Mammary epithelial cell (primary cell): ENCODE results near the gene HSPBP1.

Source experiments
- EZH2 ChIP-seq: IDR thresholded peaks from 2 replicates; pipeline ENCODE4 v1.6.1; 2012; ENCODE audit warnings: low read length, inconsistent platforms, borderline replicate concordance
- TF ChIP-seq, protein P1 (sequence below), 2 donors: IDR thresholded peaks in 1 of 2; conservative IDR thresholded peaks in 1 of 2; 2 replicates each; pipeline ENCODE4 v1.5.1; 2011 to 2012; ENCODE audit warnings: inconsistent platforms in 2 of 2, low read length in 2 of 2, mild to moderate bottlenecking in 2 of 2, control low read depth in 1 of 2, low read depth in 1 of 2; ENCODE audit not compliant: insufficient read depth in 1 of 2; ENCODE audit errors: extremely low read depth in 1 of 2

DNA sequence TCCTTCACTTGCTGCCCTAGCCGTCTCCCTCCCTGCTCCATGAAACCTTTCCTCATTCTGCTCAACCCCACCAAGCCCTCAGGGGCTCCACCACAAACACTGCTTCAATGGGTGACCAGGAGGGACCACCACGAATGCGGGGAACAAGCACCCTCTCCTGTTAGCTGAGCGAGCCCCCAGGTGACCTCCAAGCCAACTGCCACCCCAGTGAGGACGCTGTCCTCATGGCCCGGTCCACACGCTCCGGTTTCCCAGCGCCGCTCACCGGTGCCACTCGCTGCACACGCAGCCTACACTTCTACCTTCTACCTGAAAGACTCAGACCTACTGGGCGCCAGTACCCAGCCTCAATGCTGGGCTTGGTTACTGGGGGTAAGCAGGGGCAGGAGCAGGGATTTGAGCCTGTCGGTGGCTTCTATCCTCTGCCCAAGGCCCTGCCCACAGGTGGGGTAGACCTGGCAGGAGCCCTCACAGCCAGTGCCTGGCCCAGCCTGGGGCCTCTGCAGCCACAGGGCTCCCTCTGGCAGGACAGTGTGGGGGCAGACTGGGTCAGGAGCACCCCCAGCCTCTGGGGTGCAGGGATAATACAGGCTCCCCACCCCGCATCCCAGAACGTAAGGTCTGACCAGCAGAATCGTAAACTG is 50.6 kb downstream of the HSPBP1 start:
- TF ChIP-seq, protein P1, sequence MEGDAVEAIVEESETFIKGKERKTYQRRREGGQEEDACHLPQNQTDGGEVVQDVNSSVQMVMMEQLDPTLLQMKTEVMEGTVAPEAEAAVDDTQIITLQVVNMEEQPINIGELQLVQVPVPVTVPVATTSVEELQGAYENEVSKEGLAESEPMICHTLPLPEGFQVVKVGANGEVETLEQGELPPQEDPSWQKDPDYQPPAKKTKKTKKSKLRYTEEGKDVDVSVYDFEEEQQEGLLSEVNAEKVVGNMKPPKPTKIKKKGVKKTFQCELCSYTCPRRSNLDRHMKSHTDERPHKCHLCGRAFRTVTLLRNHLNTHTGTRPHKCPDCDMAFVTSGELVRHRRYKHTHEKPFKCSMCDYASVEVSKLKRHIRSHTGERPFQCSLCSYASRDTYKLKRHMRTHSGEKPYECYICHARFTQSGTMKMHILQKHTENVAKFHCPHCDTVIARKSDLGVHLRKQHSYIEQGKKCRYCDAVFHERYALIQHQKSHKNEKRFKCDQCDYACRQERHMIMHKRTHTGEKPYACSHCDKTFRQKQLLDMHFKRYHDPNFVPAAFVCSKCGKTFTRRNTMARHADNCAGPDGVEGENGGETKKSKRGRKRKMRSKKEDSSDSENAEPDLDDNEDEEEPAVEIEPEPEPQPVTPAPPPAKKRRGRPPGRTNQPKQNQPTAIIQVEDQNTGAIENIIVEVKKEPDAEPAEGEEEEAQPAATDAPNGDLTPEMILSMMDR (conservative IDR thresholded peaks at IDR 0.05 in 1 of 2, IDR thresholded peaks at IDR 0.05 in 1 of 2; ENCODE audit: extremely low read depth in 1 of 2, insufficient read depth in 1 of 2, low read depth in 1 of 2, low read length in 2 of 2) = no peak
- no peak for TF ChIP-seq EZH2
